K562 (cell line): ENCODE data around the gene TMEM187. TPM values are rescaled to one million over a fixed set of nuclear protein-coding genes. Genes with fewer than 3 reads are reported as not detected.
A peak's percentile ranks its signal among the peaks of the same experiment; 100 is the strongest.

Experiments
- ATAC-seq: fragments of 200-7000 bp; cut with Tn5 transposase; 3 replicates; pipeline ENCODE4 v1.9.1; 2020; ENCODE audit warnings: moderate library complexity
- BruUV-seq: library from RNA; stranded (reverse); fragments of 400-500 nt; replicated peaks from 2 replicates; lab custom pipeline; 2021; lab: Mats Ljungman, UMichigan
- CTCF ChIA-PET: fragments of 300-600 bp; formaldehyde crosslinking; extraction: SDS; loops from one replicate; lab custom pipeline; 2021; ENCODE audit warnings: low intra/inter-chr PET ratio; lab: Yijun Ruan, JAX
- POLR2A ChIA-PET: fragments of 300-600, 350-650 bp; sonication (Branson Sonifier 250); formaldehyde crosslinking; extraction: SDS; loops from one replicate; lab custom pipeline; 2021; ENCODE audit warnings: antibody characterized with exemption, inconsistent platforms; lab: Yijun Ruan, JAX
- DNase-seq, 4 experiments: peaks; one replicate each; pipeline versions ENCODE4 v3.0.0 to v3.0.0-alpha.2; 2011 to 2018; ENCODE audit warnings: low spot score in 3 of 4, mixed read lengths in 3 of 4; ENCODE audit errors: extremely low read depth in 1 of 4
- FAIRE-seq: peaks from 2 replicates; lab custom pipeline; 2011; peaks lifted over from hg19 to GRCh38; lab: Jason Lieb, UNC
- H2AFZ ChIP-seq: 2 replicates; pipeline ENCODE4 v1.6.0; 2011; ENCODE audit warnings: low read depth, low read length, control low read depth, inconsistent platforms
- H3K27ac ChIP-seq: fragments of 200-600 bp; 3 replicates; pipeline ENCODE4 v1.8.0; 2011; ENCODE audit warnings: low read depth, mild to moderate bottlenecking, control low read depth, inconsistent platforms, low read length, moderate library complexity, mixed read lengths; ENCODE audit errors: extremely low read depth
- H3K27me3 ChIP-seq, 2 experiments: fragments of 300-600 bp in 1 of 2; 2 replicates in 1 of 2; 3 replicates in 1 of 2; pipeline versions ENCODE4 v1.6.0 to v1.8.0; 2011; ENCODE audit warnings: inconsistent platforms in 2 of 2, low read length in 2 of 2, mild to moderate bottlenecking in 1 of 2, mixed read lengths in 1 of 2, moderate library complexity in 1 of 2; ENCODE audit not compliant: control insufficient read depth in 2 of 2, insufficient read depth in 2 of 2
- H3K36me3 ChIP-seq: fragments of 300-600 bp; 3 replicates; pipeline ENCODE4 v1.8.0; 2011; ENCODE audit warnings: mild to moderate bottlenecking, low read length, inconsistent platforms; ENCODE audit not compliant: control insufficient read depth, insufficient read depth
- H3K4me1 ChIP-seq, 2 experiments: fragments of 200-600 bp in 1 of 2; replicated peaks in 1 of 2; 2 replicates in 1 of 2; 3 replicates in 1 of 2; pipeline versions ENCODE4 v1.5.1 to v1.8.0; 2011; ENCODE audit warnings: inconsistent platforms in 2 of 2, low read length in 2 of 2, mild to moderate bottlenecking in 1 of 2, mixed read lengths in 1 of 2, moderate library complexity in 1 of 2; ENCODE audit not compliant: control insufficient read depth in 2 of 2, insufficient read depth in 2 of 2
- H3K4me2 ChIP-seq: 2 replicates; pipeline ENCODE4 v1.6.1; 2011; ENCODE audit warnings: low read length, control low read depth, inconsistent platforms, mixed read lengths; ENCODE audit not compliant: insufficient read depth
- H3K4me3 ChIP-seq: fragments of 200-600 bp; sonication (generic), shearing (Covaris generic); 2 replicates; pipeline ENCODE4 v1.5.1; 2016; ENCODE audit warnings: control low read depth, inconsistent platforms
- H3K79me2 ChIP-seq: fragments of 200-600 bp; 3 replicates; pipeline ENCODE4 v1.8.0; 2011; ENCODE audit warnings: low read length, inconsistent platforms; ENCODE audit not compliant: control insufficient read depth, insufficient read depth
- H3K9ac ChIP-seq, 2 experiments: 2 replicates each; pipeline versions ENCODE4 v1.6.0 to v1.6.1; 2011; ENCODE audit warnings: low read depth in 2 of 2, low read length in 2 of 2, control low read depth in 1 of 2, inconsistent platforms in 1 of 2, mild to moderate bottlenecking in 1 of 2, mixed read lengths in 1 of 2; ENCODE audit not compliant: insufficient read depth in 1 of 2
- H3K9me1 ChIP-seq: one replicate; pipeline ENCODE4 v1.6.0; 2011; ENCODE audit warnings: inconsistent platforms, mild to moderate bottlenecking, low read length, moderate library complexity; ENCODE audit not compliant: control insufficient read depth, insufficient read depth
- H3K9me3 ChIP-seq: replicated peaks from 2 replicates; pipeline ENCODE4 v1.5.1; 2011; ENCODE audit warnings: low read depth, low read length, inconsistent platforms; ENCODE audit not compliant: control insufficient read depth, insufficient read depth
- H4K20me1 ChIP-seq: replicated peaks from 2 replicates; pipeline ENCODE4 v1.6.1; 2011; ENCODE audit warnings: low read length, inconsistent platforms, mixed read lengths; ENCODE audit not compliant: control insufficient read depth, insufficient read depth
- ATF7 ChIP-seq: fragments of 450-650 bp; IDR thresholded peaks from 2 replicates; pipeline ENCODE4 v1.7.1; 2014; ENCODE audit warnings: mild to moderate bottlenecking, moderate library complexity
- DPF2 ChIP-seq: fragments of 450-650 bp; IDR thresholded peaks from 2 replicates; pipeline ENCODE4 v1.6.1; 2016
- KDM5B ChIP-seq: fragments of 200-600 bp; sonication (generic); IDR thresholded peaks from 2 replicates; pipeline ENCODE4 v1.6.1; 2012; ENCODE audit warnings: low read depth, mild to moderate bottlenecking, moderate library complexity, low read length, control low read depth, inconsistent platforms; ENCODE audit not compliant: insufficient replicate concordance
- MYBL2 ChIP-seq, 2 experiments: fragments of 450-650 bp in 1 of 2; sonication (generic) in 1 of 2; formaldehyde crosslinking in 1 of 2; IDR thresholded peaks; 2 replicates each; pipeline versions ENCODE4 v1.6.1 to v1.8.1; 2017 to 2022; ENCODE audit warnings: borderline replicate concordance in 1 of 2, inconsistent platforms in 1 of 2, low read depth in 1 of 2, mild to moderate bottlenecking in 1 of 2, missing genetic modification reagents in 1 of 2, moderate library complexity in 1 of 2
- POLR2B ChIP-seq: fragments of 450-650 bp; IDR thresholded peaks from 2 replicates; pipeline ENCODE4 v1.6.1; 2018; ENCODE audit warnings: low read depth; ENCODE audit not compliant: partially characterized antibody
- SNRNP70 ChIP-seq: fragments of 200-400 bp; formaldehyde crosslinking; optimal IDR thresholded peaks from 2 replicates; pipeline ENCODE3; 2017; ENCODE audit warnings: low read depth, low read length
- ZBED1 ChIP-seq: IDR thresholded peaks from 2 replicates; pipeline ENCODE4 v1.6.1; 2014
- ZNF253 ChIP-seq: fragments of 250-450 bp; sonication (Bioruptor Pico); conservative IDR thresholded peaks from 2 replicates; pipeline ENCODE4 v1.6.1; 2021; ENCODE audit warnings: mild to moderate bottlenecking
- ZNF75A ChIP-seq: fragments of 450-650 bp; formaldehyde crosslinking; IDR thresholded peaks from 2 replicates; pipeline ENCODE4 v1.4.0; 2020; ENCODE audit warnings: mild to moderate bottlenecking
- ZSCAN32 ChIP-seq: fragments of 450-650 bp; formaldehyde crosslinking; IDR thresholded peaks from 2 replicates; pipeline ENCODE4 v1.4.0; 2020; ENCODE audit warnings: mild to moderate bottlenecking, moderate library complexity
- WGBS: fragments of 100-300 bp; shearing (Covaris generic); methylation state at CpG from one replicate; pipeline ENCODE4 v1.1.6; 2016; ENCODE audit warnings: low coverage, mixed read lengths; ENCODE audit not compliant: insufficient coverage; ENCODE audit errors: missing lambda C conversion rate; 5-methylcytosine and 5-hydroxymethylcytosine counted together
- in situ Hi-C: fragments of 300-500 bp; cut with MboI; formaldehyde crosslinking; loops from 4 replicates; pipeline ENCODE4 v1.15.0; 2018; ENCODE audit warnings: inconsistent platforms, mixed read lengths
- intact Hi-C: fragments of 100-400 bp; cut with micrococcal nuclease; formaldehyde crosslinking; loops from 2 replicates; pipeline ENCODE4 v1.14.2; 2022
- polyA plus RNA-seq, 8 experiments: library from polyadenylated mRNA; depleted of rRNA in 4 of 8; stranded (reverse) in 5 of 8; unstranded in 3 of 8; fragments of >200 nt; fragmentation: Nextera tagmentation in 2 of 8; fragmentation: Illumina TruSeq in 1 of 8; extraction: Ambion mirVana in 2 of 8; extraction: Trizol in 1 of 8; gene quantifications; 2 replicates each; pipeline versions ENCODE4 v1.2.1 to v1.2.3, GENCODE V29; 2011 to 2014; ENCODE audit warnings: inconsistent platforms in 1 of 8, missing spikeins in 1 of 8
- total RNA-seq, 7 experiments: library from RNA; depleted of rRNA in 6 of 7; stranded (reverse); fragments of >200 nt in 6 of 7; fragmentation: Illumina TruSeq in 2 of 7; extraction: Trizol in 2 of 7; gene quantifications; 2 replicates each; pipeline versions ENCODE4 v1.2.1 to v1.2.3, GENCODE V29; 2011 to 2021; ENCODE audit warnings: low replicate concordance in 1 of 7

TMEM187 gene
- total and polyA plus RNA-seq, 9 of the 15 experiments (the other 6 are each of a cell fraction or from before 2014, with no cell fraction given) = 0.13 to 6.4 (median 1.6) TPM

- TF ChIP-seq ZNF253 (no peak), ZBED1 (no peak), DPF2 (no peak), ZSCAN32 (CRISPR knock-in tag) (no peak), ZNF75A (CRISPR knock-in tag) (no peak), ATF7 (no peak), KDM5B (no peak), SNRNP70 (no peak), MYBL2 (IDR thresholded peaks at IDR 0.05; ENCODE audit: low read depth) (no peak), MYBL2 (CRISPR knock-in tag; IDR thresholded peaks at IDR 0.05; ENCODE audit: borderline replicate concordance) (no peak), POLR2B (no peak)
- DNase-seq = no peak
- no peaks in the 10 kb centered on the region for H4K20me1 ChIP-seq
- CTCF ChIA-PET = no interaction called here
- H3K79me2 ChIP-seq = peaks cover 47% of the 10 kb centered on the region
- peak overlapping the region in 1 of 2 experiments; percentile 65; a peak in 1 of 4 replicates for H3K9ac ChIP-seq
- no peak overlapping the region for H3K4me2 ChIP-seq
- H3K9me1 ChIP-seq = no peaks in the 10 kb centered on the region
- POLR2A ChIA-PET = interaction anchor here (0.5 to 2.1 kb wide), 3 partner anchors 16 to 619 kb away, joined by 3 to 7 read pairs (median 3); no protein-coding TSS in a partner anchor
- H3K27ac ChIP-seq = no peak overlapping the region
- WGBS = 86% methylated on average over 16 of the region's 25 CpGs
- FAIRE-seq = no peak
- peaks cover 17 to 52% of the 10 kb centered on the region in 2 experiments; a peak in 4 of 5 replicates for H3K4me1 ChIP-seq
- H3K9me3 ChIP-seq = no peaks in the 10 kb centered on the region
- peaks cover 24% of the 10 kb centered on the region; the same call in 2 of the 3 replicates for H3K36me3 ChIP-seq
- in situ Hi-C loops = no loop called here
- BruUV-seq = no TSS peak
- no peak overlapping the region for H3K4me3 ChIP-seq
- no peak for ATAC-seq
- intact Hi-C loops = no loop called here
- no peak overlapping the region for H2AFZ ChIP-seq
- H3K27me3 ChIP-seq = no peaks in the 10 kb centered on the region
Observed at GRCh38 chrX:153922932-153923857, 49.4 kb upstream of the TMEM187 start.
